Left renal pelvis (tissue), 4 donors: Measurements from ENCODE around the gene FBXL13. TPM values are rescaled to one million over a fixed set of nuclear protein-coding genes. Genes with fewer than 3 reads are reported as not detected.
"Not testable (repeated sequence)": the region's sequence is repeated elsewhere in the genome, so short reads cannot be mapped to it uniquely, and the experiment has no call there.

ENCODE experiments used
- DNase-seq, 4 donors: peaks; one replicate each; pipeline ENCODE4 v3.0.0-alpha.2; 2013; ENCODE audit warnings: low read depth in 4 of 4, low spot score in 3 of 4
- polyA plus RNA-seq, 4 donors: library from polyadenylated mRNA; unstranded; fragments of 120-200 nt; gene quantifications; one replicate each; pipeline ENCODE4 v1.2.1, GENCODE V29; 2013; ENCODE audit not compliant: insufficient read length in 4 of 4

The FBXL13 gene
- polyA plus RNA-seq, 4 donors, result 1.1 to 2.6 (median 2.4) TPM

DNA sequence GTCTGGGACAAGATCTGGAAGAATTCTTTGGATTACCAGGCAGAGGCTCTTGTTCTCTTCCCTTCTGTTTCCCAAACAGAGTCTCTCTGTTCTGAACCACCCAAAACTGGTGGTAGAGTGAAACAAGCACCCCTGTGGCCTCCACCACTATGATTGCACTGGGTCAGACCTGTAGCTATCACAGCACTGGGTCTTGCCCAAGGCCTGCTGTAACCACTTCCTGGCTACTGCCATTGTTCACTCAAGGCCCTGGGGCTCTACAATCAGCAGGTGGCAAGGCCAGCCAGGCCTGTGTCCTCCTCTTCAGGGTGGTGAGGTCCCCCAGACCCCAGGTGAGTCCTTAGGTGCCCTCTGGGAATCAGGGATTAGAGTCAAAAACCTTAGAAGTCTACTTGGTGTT is 165.9 kb downstream of the FBXL13 start:
- no peak for DNase-seq

DNA sequence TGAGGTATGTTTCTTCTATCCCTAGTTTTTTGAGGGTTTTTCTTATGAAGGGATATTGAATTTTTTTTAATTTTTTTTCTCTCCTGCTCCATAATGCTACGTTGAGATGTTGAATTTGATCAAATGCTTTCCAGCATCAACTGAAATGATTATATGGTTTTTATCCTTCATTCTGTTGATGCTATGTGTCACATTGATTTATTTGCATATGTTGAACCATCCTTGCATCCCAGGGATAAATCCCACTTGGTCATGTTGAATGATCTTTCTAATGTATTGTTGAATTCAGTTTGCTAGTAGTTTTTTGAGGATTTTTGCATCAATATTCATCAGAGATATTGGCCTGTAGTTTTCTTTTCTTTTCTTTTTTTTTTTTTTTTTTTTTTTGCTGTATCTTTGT is 171.0 kb downstream of the FBXL13 start:
- not testable (repeated sequence) for DNase-seq

DNA sequence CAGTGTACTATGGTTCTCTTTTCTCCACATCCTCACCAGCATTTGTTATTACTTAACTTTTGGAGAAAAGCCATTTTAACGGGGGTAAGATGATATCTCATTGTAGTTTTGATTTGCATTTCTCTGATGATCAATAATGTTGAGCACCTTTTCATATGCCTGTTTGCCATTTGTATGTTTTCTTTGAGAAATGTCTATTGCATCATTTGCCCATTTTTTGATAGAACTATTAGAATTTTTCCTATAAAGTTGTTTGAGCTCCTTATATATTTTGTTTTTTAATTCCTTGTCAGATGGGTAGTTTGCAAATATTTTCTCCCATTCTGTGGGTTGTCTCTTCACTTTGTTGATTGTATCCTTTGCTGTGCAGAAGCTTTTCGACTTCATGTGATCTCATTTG is 172.5 kb downstream of the FBXL13 start:
- not testable (repeated sequence) for DNase-seq

DNA sequence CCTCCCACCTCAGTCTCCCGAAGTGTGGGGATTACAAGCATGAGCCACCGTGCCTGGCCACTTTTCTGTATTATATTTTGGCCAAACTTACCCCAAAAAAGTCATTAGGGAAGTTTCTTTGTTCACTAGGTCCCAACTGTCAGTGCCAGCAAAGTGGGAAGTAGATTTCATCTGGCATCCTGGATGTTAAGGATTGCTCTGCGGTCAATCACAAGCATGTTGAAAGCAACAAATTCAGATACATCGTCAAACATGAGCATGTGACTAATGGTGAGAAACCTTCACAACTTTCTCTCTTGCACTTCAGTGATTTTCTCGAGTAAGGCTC is 176.1 kb downstream of the FBXL13 start:
- DNase-seq, result no peak

DNA sequence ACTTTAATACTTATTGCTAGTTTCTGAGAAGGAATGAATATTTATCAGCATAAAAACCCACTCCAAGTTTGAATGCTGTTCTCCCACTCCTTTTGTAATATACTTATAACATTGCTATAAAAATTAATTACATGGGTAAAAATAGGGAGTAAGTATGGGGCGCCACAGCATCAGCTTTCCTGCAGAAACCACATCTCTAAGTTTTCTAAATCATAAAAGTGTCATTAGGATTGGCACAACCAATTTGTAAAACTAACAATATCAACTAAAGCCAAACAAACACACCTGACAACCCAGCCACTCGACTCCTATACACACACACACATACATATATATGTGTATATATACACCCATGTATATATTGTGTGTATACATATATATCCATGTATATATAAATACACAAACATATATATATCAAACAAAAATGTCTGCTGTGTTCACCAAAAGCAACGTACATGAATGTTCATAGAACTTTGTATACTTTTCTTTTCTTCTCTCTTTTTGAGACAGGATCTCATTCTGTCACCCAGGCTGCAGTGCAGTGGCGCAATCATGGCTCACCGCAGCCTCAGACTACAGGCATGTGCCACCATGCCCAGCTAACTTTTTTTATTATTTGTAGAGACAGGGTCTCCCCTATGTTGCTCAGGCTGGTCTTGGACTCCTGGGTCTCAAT is 176.6 kb downstream of the FBXL13 start:
- no peak for DNase-seq

DNA sequence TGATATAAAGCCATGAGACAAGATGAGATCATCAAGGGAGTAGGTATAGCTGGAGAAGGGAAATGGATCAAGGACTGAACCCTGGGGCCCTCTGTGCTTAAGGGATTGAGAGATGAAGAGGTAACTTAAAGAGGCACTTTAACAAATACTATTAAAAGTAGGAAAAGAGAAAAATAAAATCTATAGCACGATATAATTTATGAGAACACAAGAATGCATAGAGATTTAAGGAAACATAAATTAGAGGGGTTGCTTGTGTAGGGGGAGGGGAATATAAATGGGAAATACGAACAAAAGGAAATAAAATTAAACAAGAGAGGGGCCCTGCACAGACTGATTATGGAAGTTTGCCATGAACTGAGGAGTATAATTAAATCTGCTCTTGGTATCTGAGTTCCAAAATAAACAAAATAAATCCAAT is 177.4 kb downstream of the FBXL13 start:
- peak in 1 of 4 donors; percentile 52 for DNase-seq

DNA sequence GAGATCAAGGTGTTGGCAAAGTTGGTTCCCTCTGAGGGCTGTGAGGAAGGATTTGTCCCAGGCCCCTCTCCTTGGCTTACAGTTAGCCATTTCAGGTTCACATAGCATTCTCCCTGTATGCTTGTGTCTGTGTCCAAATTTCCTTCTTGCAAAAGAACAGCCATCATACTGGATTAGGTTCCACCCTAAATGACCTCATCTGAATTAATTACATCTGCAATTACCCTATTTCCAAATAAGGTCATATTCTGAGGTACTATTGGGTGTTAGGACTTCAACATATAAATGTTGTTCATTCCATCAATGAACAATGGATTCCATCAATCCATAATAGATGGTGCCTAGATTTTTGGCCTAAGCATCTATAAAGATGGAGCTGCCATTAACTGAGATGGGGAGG is 178.0 kb downstream of the FBXL13 start:
- DNase-seq, result no peak

DNA sequence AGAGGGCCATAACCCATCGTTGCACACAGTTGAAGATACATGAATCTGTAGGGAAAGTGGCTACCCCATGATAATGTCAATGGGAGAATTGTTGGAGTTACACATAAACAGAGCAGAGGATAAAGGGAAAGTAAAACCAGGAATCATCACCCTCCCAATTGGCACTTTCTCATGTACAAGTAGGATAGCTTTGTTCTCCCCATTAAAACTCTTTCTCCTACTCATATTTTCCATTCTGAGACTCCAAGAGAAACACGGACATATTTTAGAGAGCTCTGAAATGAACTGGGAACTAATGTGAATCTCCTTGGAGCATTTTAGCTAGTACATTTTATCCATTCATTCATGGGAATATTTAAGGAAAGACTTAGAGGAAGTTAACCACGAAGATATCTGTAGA is 179.0 kb downstream of the FBXL13 start:
- DNase-seq, result no peak

DNA sequence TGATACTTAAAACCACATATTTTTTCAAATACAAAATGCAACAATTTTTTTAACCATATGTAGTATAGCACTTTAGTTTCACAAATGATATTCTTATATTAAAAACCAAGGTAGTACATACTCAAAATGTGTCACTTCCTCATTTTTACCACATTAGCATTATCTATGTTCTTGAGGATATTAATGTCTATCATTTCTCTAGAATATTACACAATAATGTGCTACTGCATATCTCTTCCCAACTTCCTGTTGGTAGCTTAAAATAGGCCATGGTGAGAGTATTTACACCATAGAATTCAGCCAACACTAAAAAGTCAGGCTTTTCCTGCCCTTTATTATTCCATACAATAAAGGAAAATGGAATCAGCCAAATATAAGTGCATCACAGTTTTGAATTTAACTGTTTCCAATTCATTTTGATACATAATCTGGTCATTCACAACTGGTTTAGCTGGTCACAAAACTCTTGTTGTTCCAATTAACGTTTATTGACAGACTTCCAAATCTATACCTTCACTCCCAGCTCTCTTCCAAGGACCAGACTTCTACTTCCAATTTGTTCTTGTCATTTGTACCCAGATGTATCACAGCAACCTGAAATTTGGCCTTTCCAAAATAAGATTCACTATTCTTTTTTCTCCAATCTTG is 181.8 kb downstream of the FBXL13 start:
- DNase-seq, result no peak

DNA sequence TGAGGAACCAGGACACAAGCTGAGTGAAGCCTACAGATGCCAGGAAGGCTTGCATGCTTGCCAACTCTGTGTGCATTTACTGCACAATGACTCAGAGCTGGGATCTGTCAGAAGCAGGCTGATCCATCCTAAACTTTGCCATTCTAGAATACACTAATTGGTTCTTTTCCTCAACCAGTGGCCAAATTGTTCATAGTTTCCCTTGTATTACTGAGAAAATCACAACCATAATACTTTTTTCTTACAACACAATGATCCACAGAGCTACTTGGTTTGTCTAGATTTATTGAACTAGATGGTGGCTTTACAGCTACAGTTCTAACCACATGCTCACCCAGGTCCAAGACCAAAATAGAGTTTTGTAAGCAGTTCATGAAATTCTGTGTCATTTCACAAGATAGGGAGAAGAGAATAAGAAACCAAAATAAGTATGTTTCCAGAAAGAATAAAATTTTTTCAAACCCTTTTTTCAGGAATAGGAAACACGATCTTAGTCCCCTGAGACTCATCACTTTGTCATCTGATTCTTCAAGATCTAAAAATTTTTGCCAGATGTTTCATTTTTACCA is 182.8 kb downstream of the FBXL13 start:
- DNase-seq, result no peak

DNA sequence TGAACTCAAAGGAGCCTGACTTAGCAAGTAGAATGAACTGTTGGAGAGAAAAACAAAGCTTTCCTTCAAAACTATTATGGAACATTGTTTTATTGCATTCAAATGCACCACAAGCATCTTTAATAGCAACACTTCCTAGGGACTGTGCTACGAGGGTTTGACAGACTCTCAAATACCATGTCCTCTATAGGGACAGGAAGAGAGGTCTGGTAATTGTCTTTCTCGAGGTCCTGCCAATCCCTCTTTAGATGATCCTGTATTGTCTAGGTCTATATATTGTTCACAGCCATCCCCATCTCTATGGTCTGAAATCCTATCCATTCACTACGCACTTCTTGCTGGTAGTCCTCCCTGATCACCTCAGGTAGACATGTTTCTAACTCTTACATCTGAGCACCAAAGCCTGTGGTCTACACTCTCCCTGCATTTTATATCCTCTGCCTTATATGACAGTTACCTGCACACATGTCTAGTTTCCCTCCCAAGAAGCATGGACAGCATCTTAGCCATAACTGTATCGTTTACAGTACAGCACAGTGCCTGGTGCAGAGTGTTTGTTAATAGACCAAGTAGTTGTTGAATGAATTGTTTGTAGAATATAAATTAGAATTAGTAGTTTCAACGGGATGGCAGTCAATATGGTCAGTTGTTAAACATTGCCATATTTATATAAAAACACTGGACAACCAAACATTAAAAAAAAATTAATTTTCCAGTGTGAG is 183.5 kb downstream of the FBXL13 start:
- DNase-seq, result no peak

DNA sequence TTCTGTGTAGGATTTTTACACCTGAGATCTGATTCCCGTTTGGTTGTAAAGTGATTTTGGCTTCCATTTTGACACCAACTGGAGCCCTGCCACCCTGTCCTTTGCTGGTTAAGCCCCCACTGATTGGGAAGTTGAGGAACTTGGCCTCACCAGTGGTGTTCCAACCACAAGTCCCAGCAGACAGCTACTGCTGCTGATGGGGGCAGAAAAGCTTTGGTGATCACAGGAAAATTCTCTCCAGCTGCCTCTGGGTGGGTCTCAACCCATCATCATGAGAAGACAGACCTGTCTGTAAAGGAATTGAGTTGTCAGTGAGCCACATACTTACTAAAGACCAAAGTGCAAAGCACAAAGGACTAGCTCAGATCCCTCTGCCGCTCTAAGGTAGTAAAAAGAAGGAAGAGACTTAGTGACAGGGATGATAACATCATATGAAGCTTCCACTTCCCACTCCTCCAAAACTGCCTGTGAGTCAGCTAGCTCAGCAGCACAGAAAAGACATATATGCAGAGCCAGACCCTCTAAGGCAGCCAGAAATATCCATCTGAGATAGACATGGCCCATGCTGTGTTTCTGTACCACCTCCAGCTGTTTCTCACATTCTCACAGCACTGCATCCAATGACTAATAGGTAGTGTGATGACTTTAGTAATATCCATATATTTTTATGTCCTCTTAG is 184.2 kb downstream of the FBXL13 start:
- no peak for DNase-seq

DNA sequence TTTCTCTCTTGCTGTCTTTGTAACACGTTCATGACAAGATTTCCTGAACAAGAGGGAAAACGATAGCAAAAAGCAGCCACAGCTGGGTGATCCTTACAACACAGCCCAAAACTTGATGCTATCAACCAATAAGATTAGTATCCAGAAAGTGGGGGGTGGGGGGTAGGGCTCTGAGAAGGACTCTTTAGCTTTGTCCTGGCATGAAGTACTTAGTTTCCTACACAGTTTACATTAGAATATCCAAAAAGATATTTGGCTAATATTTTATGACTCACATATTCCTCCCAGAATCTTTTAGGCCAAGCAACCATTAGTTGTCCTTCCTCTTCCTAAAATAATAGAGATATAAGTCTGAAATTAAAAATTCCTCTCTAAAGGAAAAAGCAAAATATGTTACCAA is 184.7 kb downstream of the FBXL13 start:
- DNase-seq, result no peak

DNA sequence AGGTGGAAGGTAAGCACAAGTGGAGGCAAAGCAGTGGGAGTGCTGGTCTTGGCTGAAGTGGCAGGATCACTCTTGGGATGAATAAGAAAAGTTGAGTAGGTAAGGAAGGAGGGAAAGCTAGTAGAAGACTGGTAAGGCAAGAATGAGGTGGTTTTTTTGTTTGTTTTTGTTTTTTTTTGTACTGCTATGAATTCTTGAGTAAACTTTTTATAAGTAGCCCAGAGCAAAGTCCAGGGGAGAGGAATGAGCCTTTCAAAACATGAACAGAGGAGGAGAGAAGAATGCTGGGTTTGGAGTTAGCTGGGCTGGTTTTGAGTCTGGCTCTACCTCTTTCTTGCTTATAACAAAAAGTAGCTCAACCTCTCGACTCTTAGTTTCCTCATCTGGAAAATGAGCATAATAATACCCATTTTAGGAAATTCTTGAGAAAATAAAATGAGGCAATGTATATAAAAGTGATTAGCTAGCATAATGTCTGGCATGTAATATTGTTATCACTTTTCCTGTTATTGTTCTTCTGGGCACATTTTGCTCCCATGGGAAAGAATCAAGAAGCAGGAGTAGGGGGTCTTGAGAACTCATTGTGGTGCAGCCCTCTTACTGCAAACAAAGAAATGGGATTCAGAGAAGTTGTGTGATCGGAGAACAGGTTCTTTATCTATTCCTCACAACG is 185.9 kb downstream of the FBXL13 start:
- no peak for DNase-seq

DNA sequence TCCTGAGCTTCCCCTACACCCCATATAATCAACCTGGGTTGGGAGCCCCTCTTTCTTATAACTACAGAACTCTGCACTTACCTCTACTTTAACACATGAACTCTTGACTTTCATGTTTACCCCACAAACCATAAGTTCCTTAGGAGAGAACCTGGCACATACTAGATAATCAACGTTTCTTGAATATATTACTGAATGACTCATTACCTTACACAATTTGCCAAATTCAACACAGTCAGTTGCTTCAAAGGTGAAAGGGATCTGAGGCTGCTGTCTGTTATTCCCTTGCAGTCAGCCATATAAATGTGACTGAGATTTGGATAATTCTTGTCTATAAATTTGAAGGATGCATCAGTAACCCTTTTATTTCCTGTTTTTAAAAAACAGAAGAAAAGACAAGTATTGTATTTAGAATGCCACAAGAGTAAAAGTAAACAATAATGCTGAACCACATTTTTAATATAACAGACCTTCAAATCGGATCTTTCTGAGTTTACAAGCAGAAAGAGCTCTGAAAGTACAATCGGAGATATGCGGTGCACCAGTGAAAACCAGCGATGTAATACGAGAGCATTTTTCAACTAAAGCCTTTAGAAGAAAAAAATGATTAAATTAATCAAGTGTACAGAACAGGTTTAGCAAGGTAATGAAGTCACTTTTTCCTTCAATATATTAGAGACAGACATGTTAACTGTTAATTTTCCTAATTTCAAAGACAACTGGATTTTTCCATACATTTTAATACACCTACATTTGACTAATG is 191.3 kb downstream of the FBXL13 start:
- DNase-seq, result no peak

DNA sequence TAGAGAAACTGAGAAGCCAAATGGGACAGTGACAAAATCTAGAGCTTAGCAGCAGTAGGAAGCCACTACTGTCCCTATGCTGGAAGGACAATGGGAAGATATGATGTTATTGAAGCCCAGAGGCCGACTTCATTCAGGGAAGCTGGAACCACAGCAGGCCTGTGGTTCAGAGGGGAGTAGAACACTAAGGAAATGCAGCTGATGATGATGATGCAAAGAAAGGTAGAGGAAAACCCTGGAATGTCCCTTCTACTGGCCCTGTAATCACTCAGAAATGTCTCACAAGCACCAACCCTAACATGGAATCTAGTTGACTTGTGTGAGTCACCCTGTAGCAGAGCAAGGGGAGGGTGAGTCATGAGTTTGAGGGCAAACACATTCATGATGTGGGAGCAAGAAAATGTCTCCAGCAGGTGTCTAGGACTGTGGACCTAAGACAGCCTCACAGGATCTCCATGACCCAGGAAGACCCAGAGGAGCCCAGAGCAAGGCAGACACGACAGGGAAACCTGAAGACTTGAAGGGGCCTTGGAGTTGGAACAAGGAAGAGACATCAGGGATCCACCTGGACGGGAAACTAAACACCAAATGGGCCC is 198.8 kb downstream of the FBXL13 start:
- no peak for DNase-seq

DNA sequence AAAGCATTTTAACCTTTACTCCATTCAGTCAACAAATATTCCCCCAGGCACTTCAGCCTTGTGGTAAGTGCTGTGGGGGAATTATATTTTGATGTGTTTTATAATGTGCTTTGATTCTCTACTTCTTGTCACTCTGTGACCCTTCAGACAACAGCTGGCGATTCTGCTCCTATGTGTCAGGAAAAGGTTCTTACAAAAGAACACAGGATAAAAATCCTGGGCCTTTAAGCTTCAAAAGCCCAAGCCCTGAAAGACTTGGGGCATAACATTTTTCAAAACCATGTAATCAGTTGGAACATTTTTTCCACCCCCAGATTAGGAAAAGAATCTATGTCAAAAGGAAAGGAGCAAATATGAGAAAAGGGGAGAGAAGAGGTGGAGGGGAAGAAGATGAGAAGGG is 199.6 kb downstream of the FBXL13 start:
- DNase-seq, result no peak

DNA sequence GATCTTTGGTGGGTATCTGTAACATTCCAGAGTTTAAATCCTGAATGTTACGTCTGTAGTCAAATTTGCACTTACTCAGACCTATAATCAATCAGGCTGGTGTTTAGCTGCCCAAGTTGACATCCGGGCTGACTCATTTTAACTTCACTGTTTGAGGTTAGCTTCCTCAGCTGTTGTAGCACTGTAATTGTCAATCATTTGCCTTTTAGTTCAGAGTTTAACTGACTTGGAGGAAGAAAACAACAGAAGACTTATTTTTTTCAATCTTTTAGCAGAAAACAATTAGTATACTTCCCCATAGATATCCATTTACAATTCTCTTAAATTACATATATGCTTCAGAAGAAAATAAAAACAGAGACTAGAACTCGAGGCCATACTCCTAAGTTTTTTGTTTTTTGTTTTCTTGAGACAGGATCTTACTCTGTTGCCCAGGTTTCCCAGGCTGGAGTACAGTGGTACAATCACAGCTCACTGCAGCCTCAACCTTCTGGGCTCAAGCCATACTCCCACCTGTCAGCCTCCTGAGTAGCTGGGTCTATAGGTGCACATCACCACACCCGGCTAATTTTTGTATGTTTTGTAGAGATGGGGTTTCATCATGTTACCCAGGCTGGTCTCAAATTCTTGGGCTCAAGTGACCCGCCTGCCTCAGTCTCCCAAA is 200.3 kb downstream of the FBXL13 start:
- DNase-seq, result no peak
